Upper lobe of left lung (tissue), 4 donors: Measurements from ENCODE around the gene AKAP12.

Experiments
- CTCF ChIP-seq, 6 experiments: fragments of 450-650 bp in 4 of 6; fragments of 200-600 bp in 2 of 6; sonication (generic) in 2 of 6; IDR thresholded peaks; one replicate each; pipeline ENCODE4 v1.5.1; 2016 to 2019; ENCODE audit warnings: antibody characterized with exemption in 6 of 6
- POLR2A ChIP-seq, 4 donors: fragments of 450-650 bp; IDR thresholded peaks; one replicate each; pipeline ENCODE4 v1.5.1; 2016 to 2017; ENCODE audit warnings: antibody characterized with exemption in 4 of 4, mild to moderate bottlenecking in 2 of 4

GRCh38 chr6:151205721-151206600 lies 33.8 kb upstream of the AKAP12 start:
- no peak for TF ChIP-seq CTCF (IDR thresholded peaks at IDR 0.05)
- TF ChIP-seq POLR2A (IDR thresholded peaks at IDR 0.05), result no peak
